Fibroblast of lung (primary cell): Measurements from ENCODE around the gene PID1. TPM values are rescaled to one million over a fixed set of nuclear protein-coding genes. Genes with fewer than 3 reads are reported as not detected.
A peak's percentile ranks its signal among the peaks of the same experiment; 100 is the strongest.

Experiments
- DNase-seq, 2 donors: peaks; one replicate each; pipeline versions ENCODE4 v3.0.0 to v3.0.0-alpha.2; 2010; ENCODE audit warnings: low read depth in 2 of 2
- H2AFZ ChIP-seq: 2 replicates; pipeline ENCODE4 v1.5.1; 2012; ENCODE audit warnings: low read length, control low read depth, inconsistent platforms
- H3K27ac ChIP-seq: 2 replicates; pipeline ENCODE4 v1.5.1; 2011; ENCODE audit warnings: low read length, control low read depth; ENCODE audit not compliant: insufficient read depth
- H3K27me3 ChIP-seq: 2 replicates; pipeline ENCODE4 v1.5.1; 2011; ENCODE audit warnings: mild to moderate bottlenecking, low read length; ENCODE audit not compliant: control insufficient read depth, insufficient read depth
- H3K36me3 ChIP-seq: 2 replicates; pipeline ENCODE4 v1.5.1; 2011; ENCODE audit warnings: low read length; ENCODE audit not compliant: control insufficient read depth, insufficient read depth
- H3K4me1 ChIP-seq: 2 replicates; pipeline ENCODE4 v1.5.1; 2011; ENCODE audit warnings: low read length; ENCODE audit not compliant: control insufficient read depth, insufficient read depth; ENCODE audit errors: extremely low read depth
- H3K4me2 ChIP-seq: 2 replicates; pipeline ENCODE4 v1.5.1; 2011; ENCODE audit warnings: low read length, control low read depth; ENCODE audit not compliant: insufficient read depth; ENCODE audit errors: extremely low read depth
- H3K4me3 ChIP-seq, 4 experiments: fragments of 200-600 bp in 1 of 4; sonication (generic) in 1 of 4; replicated peaks in 1 of 4; 2 replicates each; pipeline ENCODE4 v1.5.1; 2011 to 2016; ENCODE audit warnings: low read length in 4 of 4, low read depth in 3 of 4, mild to moderate bottlenecking in 3 of 4, control low read depth in 2 of 4, inconsistent platforms in 1 of 4, mixed read lengths in 1 of 4; ENCODE audit not compliant: insufficient read depth in 1 of 4; ENCODE audit errors: control extremely low read depth in 1 of 4
- H3K79me2 ChIP-seq: 2 replicates; pipeline ENCODE4 v1.5.1; 2012; ENCODE audit warnings: mild to moderate bottlenecking, low read length, inconsistent platforms; ENCODE audit not compliant: control insufficient read depth, insufficient read depth
- H3K9ac ChIP-seq: 2 replicates; pipeline ENCODE4 v1.5.1; 2011; ENCODE audit warnings: mild to moderate bottlenecking, low read length, control low read depth; ENCODE audit not compliant: insufficient read depth
- H3K9me3 ChIP-seq: 2 replicates; pipeline ENCODE4 v1.5.1; 2012; ENCODE audit warnings: low read depth, low read length; ENCODE audit not compliant: control insufficient read depth, insufficient read depth
- H4K20me1 ChIP-seq: 2 replicates; pipeline ENCODE4 v1.5.1; 2011; ENCODE audit warnings: low read length; ENCODE audit not compliant: control insufficient read depth, insufficient read depth; ENCODE audit errors: extremely low read depth
- EZH2 ChIP-seq: IDR thresholded peaks from 2 replicates; pipeline ENCODE4 v1.5.1; 2012; ENCODE audit warnings: low read length, control low read depth, mild to moderate bottlenecking; ENCODE audit errors: missing control alignments
- polyA plus RNA-seq, 2 donors: library from polyadenylated mRNA; depleted of rRNA in 1 of 2; stranded (reverse) in 1 of 2; unstranded in 1 of 2; fragments of >200 nt; gene quantifications; 2 replicates each; pipeline ENCODE4 v1.2.1, GENCODE V29; 2011 to 2012; ENCODE audit warnings: missing spikeins in 1 of 2
- total RNA-seq: library from RNA; depleted of rRNA; stranded (reverse); fragments of >200 nt; gene quantifications from 2 replicates; pipeline ENCODE4 v1.2.1, GENCODE V29; 2014
- TF ChIP-seq, protein P1 (sequence below), 2 donors: IDR thresholded peaks in 1 of 2; conservative IDR thresholded peaks in 1 of 2; 1 replicate in 1 of 2; 2 replicates in 1 of 2; pipeline ENCODE4 v1.5.1; 2011 to 2012; ENCODE audit warnings: low read length in 2 of 2, control low read depth in 1 of 2, inconsistent platforms in 1 of 2, low read depth in 1 of 2, mild to moderate bottlenecking in 1 of 2

Gene PID1
- total and polyA plus RNA-seq, 2 donors (not counting 1 experiment from before 2014, with no cell fraction given): 15.7 to 29.6 TPM

DNA sequence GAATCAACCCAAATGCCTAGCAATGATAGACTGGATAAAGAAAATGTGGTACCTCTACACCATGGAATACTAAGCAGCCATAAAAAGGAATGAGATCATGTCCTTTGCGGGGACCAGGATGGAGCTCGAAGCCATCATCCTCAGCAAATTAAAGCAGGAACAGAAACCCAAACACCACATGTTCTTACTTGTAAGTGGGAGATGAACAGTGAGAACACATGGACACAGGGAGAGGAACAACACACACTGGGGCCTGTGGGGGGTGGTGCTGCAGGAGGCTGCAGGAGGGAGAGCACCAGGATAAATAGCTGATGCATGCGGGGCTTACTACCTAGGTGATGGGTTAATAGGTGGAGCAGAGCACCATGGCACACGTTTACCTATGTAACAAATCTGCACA lies 8.4 kb upstream of the PID1 start:
- TF ChIP-seq EZH2: no peak
- TF ChIP-seq, protein P1, sequence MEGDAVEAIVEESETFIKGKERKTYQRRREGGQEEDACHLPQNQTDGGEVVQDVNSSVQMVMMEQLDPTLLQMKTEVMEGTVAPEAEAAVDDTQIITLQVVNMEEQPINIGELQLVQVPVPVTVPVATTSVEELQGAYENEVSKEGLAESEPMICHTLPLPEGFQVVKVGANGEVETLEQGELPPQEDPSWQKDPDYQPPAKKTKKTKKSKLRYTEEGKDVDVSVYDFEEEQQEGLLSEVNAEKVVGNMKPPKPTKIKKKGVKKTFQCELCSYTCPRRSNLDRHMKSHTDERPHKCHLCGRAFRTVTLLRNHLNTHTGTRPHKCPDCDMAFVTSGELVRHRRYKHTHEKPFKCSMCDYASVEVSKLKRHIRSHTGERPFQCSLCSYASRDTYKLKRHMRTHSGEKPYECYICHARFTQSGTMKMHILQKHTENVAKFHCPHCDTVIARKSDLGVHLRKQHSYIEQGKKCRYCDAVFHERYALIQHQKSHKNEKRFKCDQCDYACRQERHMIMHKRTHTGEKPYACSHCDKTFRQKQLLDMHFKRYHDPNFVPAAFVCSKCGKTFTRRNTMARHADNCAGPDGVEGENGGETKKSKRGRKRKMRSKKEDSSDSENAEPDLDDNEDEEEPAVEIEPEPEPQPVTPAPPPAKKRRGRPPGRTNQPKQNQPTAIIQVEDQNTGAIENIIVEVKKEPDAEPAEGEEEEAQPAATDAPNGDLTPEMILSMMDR (conservative IDR thresholded peaks at IDR 0.05 in 1 of 2, IDR thresholded peaks at IDR 0.05 in 1 of 2; ENCODE audit: low read depth in 1 of 2, low read length in 2 of 2): no peak
- no peak overlapping the region for H3K27ac ChIP-seq
- DNase-seq: no peak
- H3K27me3 ChIP-seq: no peaks in the 10 kb centered on the region
- H3K4me2 ChIP-seq: no peak overlapping the region
- no peaks in the 10 kb centered on the region for H4K20me1 ChIP-seq
- no peaks in the 10 kb centered on the region for H3K9me3 ChIP-seq
- no peak overlapping the region for H3K4me3 ChIP-seq
- H3K9ac ChIP-seq: no peak overlapping the region
- H3K79me2 ChIP-seq: no peaks in the 10 kb centered on the region
- no peaks in the 10 kb centered on the region for H3K36me3 ChIP-seq
- peaks cover 4% of the 10 kb centered on the region for H3K4me1 ChIP-seq
- no peak overlapping the region for H2AFZ ChIP-seq

DNA sequence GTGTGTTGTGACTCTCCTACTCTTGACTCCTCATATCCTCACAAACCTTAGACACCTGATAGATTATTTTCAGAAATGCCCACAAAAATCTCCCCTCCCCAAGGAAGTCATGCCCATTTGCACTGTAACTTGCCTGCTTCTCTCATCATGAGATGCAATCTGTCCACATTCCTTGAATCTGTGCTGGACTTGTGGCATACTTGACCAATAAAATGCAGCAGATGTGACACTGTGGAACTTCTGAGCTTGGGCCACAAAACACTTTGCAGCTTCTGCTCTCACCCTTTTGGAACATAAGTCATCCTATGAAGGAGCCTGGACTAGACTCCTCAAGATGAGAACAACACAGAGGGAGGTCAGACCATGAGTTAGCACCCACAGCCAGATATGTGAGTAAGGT lies 4.4 kb upstream of the PID1 start:
- no peak for TF ChIP-seq EZH2
- TF ChIP-seq, protein P1 (conservative IDR thresholded peaks at IDR 0.05 in 1 of 2, IDR thresholded peaks at IDR 0.05 in 1 of 2; ENCODE audit: low read depth in 1 of 2, low read length in 2 of 2): no peak
- H3K79me2 ChIP-seq: peaks cover 4% of the 10 kb centered on the region
- no peak overlapping the region for H3K4me2 ChIP-seq
- H3K9ac ChIP-seq: no peak overlapping the region
- H2AFZ ChIP-seq: no peak overlapping the region
- H3K27ac ChIP-seq: no peak overlapping the region
- no peaks in the 10 kb centered on the region for H3K27me3 ChIP-seq
- H4K20me1 ChIP-seq: no peaks in the 10 kb centered on the region
- no peaks in the 10 kb centered on the region for H3K36me3 ChIP-seq
- no peak for DNase-seq
- H3K4me3 ChIP-seq: no peak overlapping the region
- no peaks in the 10 kb centered on the region for H3K4me1 ChIP-seq
- no peaks in the 10 kb centered on the region for H3K9me3 ChIP-seq

- Histone ChIP-seq H3K4me1 (no peaks in the 10 kb centered on the region), H3K9me3 (no peaks in the 10 kb centered on the region), H3K27ac (no peak overlapping the region), H3K9ac (no peak overlapping the region), H3K27me3 (no peaks in the 10 kb centered on the region), H3K4me2 (peak overlapping the region; percentile 75), H2AFZ (peak overlapping the region; percentile 65), H3K36me3 (no peaks in the 10 kb centered on the region), H3K4me3 (peak overlapping the region; percentile 30 to 60 (median 42)), H3K79me2 (peaks cover 18% of the 10 kb centered on the region), H4K20me1 (no peaks in the 10 kb centered on the region)
- TF ChIP-seq, protein P1 (conservative IDR thresholded peaks at IDR 0.05 in 1 of 2, IDR thresholded peaks at IDR 0.05 in 1 of 2; ENCODE audit: low read depth in 1 of 2, low read length in 2 of 2): peak; percentile 94 to 95
- TF ChIP-seq EZH2: no peak
- DNase-seq: peak; percentile 82 to 89
Observed at GRCh38 chr2:229273723-229274338, 2.7 kb upstream of the PID1 start.
